T-helper 2 cell treated with Interferon-gamma antibody and Interleukin-4, amounts not matched to agents 5 μg/mL and 100 μg/mL, for 36 hours (primary cell): ENCODE measurements around the gene ACSM3.
A peak's percentile ranks its signal among the peaks of the same experiment; 100 is the strongest.

Experiments
- DNase-seq: peaks from one replicate; pipeline ENCODE4 v3.0.0; 2021; ENCODE audit warnings: low spot score
- H3K27ac Mint-ChIP-seq: one replicate; pipeline ENCODE4 v1.8.0; 2021; ENCODE audit warnings: mild to moderate bottlenecking, mixed read lengths
- H3K27me3 Mint-ChIP-seq: one replicate; pipeline ENCODE4 v1.8.0; 2021; ENCODE audit warnings: low read depth, mixed read lengths
- H3K36me3 Mint-ChIP-seq: one replicate; pipeline ENCODE4 v1.8.0; 2021; ENCODE audit warnings: low read depth, mixed read lengths
- H3K4me1 Mint-ChIP-seq: one replicate; pipeline ENCODE4 v1.8.0; 2021; ENCODE audit warnings: low read depth, mixed read lengths
- H3K4me3 Mint-ChIP-seq: one replicate; pipeline ENCODE4 v1.8.0; 2022; ENCODE audit warnings: mild to moderate bottlenecking, moderate library complexity, mixed read lengths
- H3K9me3 Mint-ChIP-seq: one replicate; pipeline ENCODE4 v1.8.0; 2021; ENCODE audit warnings: mixed read lengths

ACSM3 gene

GRCh38 chr16:20766294-20766693 is 2.5 kb downstream of the ACSM3 start:
- no peaks in the 10 kb centered on the region for H3K27me3 Mint-ChIP-seq
- no peak overlapping the region for H3K27ac Mint-ChIP-seq
- H3K4me1 Mint-ChIP-seq, result peaks cover 16% of the 10 kb centered on the region
- H3K4me3 Mint-ChIP-seq, result no peak overlapping the region
- DNase-seq, result no peak
- H3K9me3 Mint-ChIP-seq, result peaks cover 11% of the 10 kb centered on the region
- H3K36me3 Mint-ChIP-seq, result peaks cover 9% of the 10 kb centered on the region

GRCh38 chr16:20767577-20767976 is 3.8 kb downstream of the ACSM3 start:
- DNase-seq, result no peak
- no peak overlapping the region for H3K4me3 Mint-ChIP-seq
- peaks cover 17% of the 10 kb centered on the region for H3K4me1 Mint-ChIP-seq
- peaks cover 5% of the 10 kb centered on the region for H3K9me3 Mint-ChIP-seq
- H3K36me3 Mint-ChIP-seq, result peaks cover 2% of the 10 kb centered on the region
- no peak overlapping the region for H3K27ac Mint-ChIP-seq
- H3K27me3 Mint-ChIP-seq, result no peaks in the 10 kb centered on the region

GRCh38 chr16:20768121-20768520 is 4.3 kb downstream of the ACSM3 start:
- H3K27me3 Mint-ChIP-seq, result no peaks in the 10 kb centered on the region
- H3K4me3 Mint-ChIP-seq, result no peak overlapping the region
- H3K4me1 Mint-ChIP-seq, result peaks cover 14% of the 10 kb centered on the region
- no peak overlapping the region for H3K27ac Mint-ChIP-seq
- H3K36me3 Mint-ChIP-seq, result no peaks in the 10 kb centered on the region
- no peak for DNase-seq
- H3K9me3 Mint-ChIP-seq, result no peaks in the 10 kb centered on the region

GRCh38 chr16:20768818-20769217 is 5.0 kb downstream of the ACSM3 start:
- Mint-ChIP-seq H3K9me3 (no peaks in the 10 kb centered on the region), H3K27ac (no peak overlapping the region), H3K36me3 (no peaks in the 10 kb centered on the region), H3K27me3 (no peaks in the 10 kb centered on the region), H3K4me3 (no peak overlapping the region), H3K4me1 (peaks cover 8% of the 10 kb centered on the region)
- DNase-seq, result no peak

- no peaks in the 10 kb centered on the region for H3K9me3 Mint-ChIP-seq
- DNase-seq, result no peak
- no peaks in the 10 kb centered on the region for H3K36me3 Mint-ChIP-seq
- no peak overlapping the region for H3K4me3 Mint-ChIP-seq
- peaks cover 23% of the 10 kb centered on the region for H3K4me1 Mint-ChIP-seq
- no peak overlapping the region for H3K27ac Mint-ChIP-seq
- H3K27me3 Mint-ChIP-seq, result no peaks in the 10 kb centered on the region
Measured at GRCh38 chr16:20773679-20774078, 9.9 kb downstream of the ACSM3 start.

- Mint-ChIP-seq H3K4me1 (peaks cover 23% of the 10 kb centered on the region), H3K27me3 (no peaks in the 10 kb centered on the region), H3K9me3 (no peaks in the 10 kb centered on the region), H3K36me3 (no peaks in the 10 kb centered on the region), H3K27ac (no peak overlapping the region), H3K4me3 (no peak overlapping the region)
- peak; percentile 47 for DNase-seq
Measured at GRCh38 chr16:20774703-20775362, 11.0 kb downstream of the ACSM3 start.

- Mint-ChIP-seq H3K9me3 (no peaks in the 10 kb centered on the region), H3K27me3 (no peaks in the 10 kb centered on the region), H3K4me1 (peaks cover 7% of the 10 kb centered on the region), H3K4me3 (no peak overlapping the region), H3K36me3 (no peaks in the 10 kb centered on the region), H3K27ac (no peak overlapping the region)
- DNase-seq, result no peak
Measured at GRCh38 chr16:20781697-20782096, 17.9 kb downstream of the ACSM3 start.

- H3K4me1 Mint-ChIP-seq, result peaks cover 2% of the 10 kb centered on the region
- no peaks in the 10 kb centered on the region for H3K9me3 Mint-ChIP-seq
- DNase-seq, result no peak
- H3K27ac Mint-ChIP-seq, result no peak overlapping the region
- no peak overlapping the region for H3K4me3 Mint-ChIP-seq
- H3K36me3 Mint-ChIP-seq, result no peaks in the 10 kb centered on the region
- H3K27me3 Mint-ChIP-seq, result no peaks in the 10 kb centered on the region
Measured at GRCh38 chr16:20782470-20782869, 18.7 kb downstream of the ACSM3 start.

- Mint-ChIP-seq H3K36me3 (no peaks in the 10 kb centered on the region), H3K9me3 (no peaks in the 10 kb centered on the region), H3K27me3 (no peaks in the 10 kb centered on the region), H3K4me3 (no peak overlapping the region), H3K27ac (no peak overlapping the region), H3K4me1 (no peaks in the 10 kb centered on the region)
- no peak for DNase-seq
Measured at GRCh38 chr16:20784204-20784603, 20.4 kb downstream of the ACSM3 start.

GRCh38 chr16:20789130-20789529 is 25.3 kb downstream of the ACSM3 start:
- no peak overlapping the region for H3K4me3 Mint-ChIP-seq
- no peak for DNase-seq
- H3K4me1 Mint-ChIP-seq, result no peaks in the 10 kb centered on the region
- H3K36me3 Mint-ChIP-seq, result peaks cover 2% of the 10 kb centered on the region
- H3K27ac Mint-ChIP-seq, result no peak overlapping the region
- no peaks in the 10 kb centered on the region for H3K27me3 Mint-ChIP-seq
- H3K9me3 Mint-ChIP-seq, result no peaks in the 10 kb centered on the region

- Mint-ChIP-seq H3K4me3 (no peak overlapping the region), H3K36me3 (peaks cover 3% of the 10 kb centered on the region), H3K9me3 (no peaks in the 10 kb centered on the region), H3K4me1 (no peaks in the 10 kb centered on the region), H3K27ac (no peak overlapping the region), H3K27me3 (no peaks in the 10 kb centered on the region)
- no peak for DNase-seq
Measured at GRCh38 chr16:20791923-20792612, 28.3 kb downstream of the ACSM3 start.

GRCh38 chr16:20798364-20798763 is 34.5 kb downstream of the ACSM3 start:
- H3K4me1 Mint-ChIP-seq, result peaks cover 14% of the 10 kb centered on the region
- H3K9me3 Mint-ChIP-seq, result no peaks in the 10 kb centered on the region
- H3K27ac Mint-ChIP-seq, result peak overlapping the region; percentile 45
- no peaks in the 10 kb centered on the region for H3K27me3 Mint-ChIP-seq
- peaks cover 27% of the 10 kb centered on the region for H3K36me3 Mint-ChIP-seq
- no peak overlapping the region for H3K4me3 Mint-ChIP-seq
- DNase-seq, result no peak

- H3K27ac Mint-ChIP-seq, result no peak overlapping the region
Measured at GRCh38 chr16:20799599-20799998, 35.8 kb downstream of the ACSM3 start.

GRCh38 chr16:20801278-20801677 is 37.5 kb downstream of the ACSM3 start:
- Mint-ChIP-seq H3K27ac (no peak overlapping the region), H3K36me3 (peaks cover 28% of the 10 kb centered on the region), H3K4me3 (no peak overlapping the region), H3K27me3 (no peaks in the 10 kb centered on the region), H3K9me3 (no peaks in the 10 kb centered on the region), H3K4me1 (peaks cover 22% of the 10 kb centered on the region)
- no peak for DNase-seq

More at GRCh38 chr16:20799599-20799998, 35.8 kb downstream of the ACSM3 start:
- H3K4me3 Mint-ChIP-seq, result no peak overlapping the region
- DNase-seq, result no peak
- H3K9me3 Mint-ChIP-seq, result no peaks in the 10 kb centered on the region
- peaks cover 29% of the 10 kb centered on the region for H3K36me3 Mint-ChIP-seq
- H3K27me3 Mint-ChIP-seq, result no peaks in the 10 kb centered on the region
- peaks cover 17% of the 10 kb centered on the region for H3K4me1 Mint-ChIP-seq

GRCh38 chr16:20803192-20803560 is 39.4 kb downstream of the ACSM3 start:
- no peaks in the 10 kb centered on the region for H3K27me3 Mint-ChIP-seq
- H3K4me3 Mint-ChIP-seq, result no peak overlapping the region
- no peaks in the 10 kb centered on the region for H3K9me3 Mint-ChIP-seq
- no peak for DNase-seq
- H3K27ac Mint-ChIP-seq, result no peak overlapping the region
- peaks cover 26% of the 10 kb centered on the region for H3K36me3 Mint-ChIP-seq
- peaks cover 26% of the 10 kb centered on the region for H3K4me1 Mint-ChIP-seq
